HG02759 (cell line): ENCODE results near the gene PRR3.
"Not testable (repeated sequence)": the region's sequence is repeated elsewhere in the genome, so short reads cannot be mapped to it uniquely, and the experiment has no call there.

Source experiments
- ATAC-seq: cut with Tn5 transposase; IDR thresholded peaks from one replicate; pipeline ENCODE4 v1.9.1; 2021; ENCODE audit warnings: mild to moderate bottlenecking, moderate library complexity; ENCODE audit not compliant: unreplicated experiment

PRR3 gene

GRCh38 chr6:30570263-30570662, 13.2 kb downstream of the PRR3 start:
- ATAC-seq, result no peak

- ATAC-seq, result peak; percentile 13
Observed at GRCh38 chr6:30570740-30571074, 13.6 kb downstream of the PRR3 start.

- ATAC-seq, result peak; percentile 97
Observed at GRCh38 chr6:30571075-30571761, 14.1 kb downstream of the PRR3 start, which contains the start of gene ABCF1. Gene ABCF1 (plus strand): TSS chr6:30571442. CDS start chr6:30571488, 46 bp downstream.

GRCh38 chr6:30571762-30572082, 14.6 kb downstream of the PRR3 start:
- no peak for ATAC-seq

- ATAC-seq, result no peak
Observed at GRCh38 chr6:30572148-30572547, 15.1 kb downstream of the PRR3 start.

GRCh38 chr6:30573113-30573512, 16.0 kb downstream of the PRR3 start:
- no peak for ATAC-seq

GRCh38 chr6:30578051-30578450, 21.0 kb downstream of the PRR3 start:
- ATAC-seq, result no peak

GRCh38 chr6:30583921-30584320, 26.8 kb downstream of the PRR3 start:
- ATAC-seq, result no peak

- no peak for ATAC-seq
Observed at GRCh38 chr6:30589754-30590358, 32.8 kb downstream of the PRR3 start.

GRCh38 chr6:30590509-30590908, 33.4 kb downstream of the PRR3 start:
- no peak for ATAC-seq

- ATAC-seq, result no peak
Observed at GRCh38 chr6:30591008-30591407, 33.9 kb downstream of the PRR3 start.

- no peak for ATAC-seq
Observed at GRCh38 chr6:30592287-30592686, 35.2 kb downstream of the PRR3 start.

- not testable (repeated sequence) for ATAC-seq
Observed at GRCh38 chr6:30597315-30598144, 40.4 kb downstream of the PRR3 start.

GRCh38 chr6:30598912-30599624, 42.0 kb downstream of the PRR3 start:
- ATAC-seq, result no peak

- no peak for ATAC-seq
Observed at GRCh38 chr6:30599625-30600324, 42.7 kb downstream of the PRR3 start.

GRCh38 chr6:30600451-30600961, 43.4 kb downstream of the PRR3 start:
- no peak for ATAC-seq

GRCh38 chr6:30601436-30601814, 44.3 kb downstream of the PRR3 start:
- ATAC-seq, result no peak

GRCh38 chr6:30601815-30602641, 44.9 kb downstream of the PRR3 start:
- ATAC-seq, result no peak

- ATAC-seq, result no peak
Observed at GRCh38 chr6:30603961-30604360, 46.9 kb downstream of the PRR3 start.

- ATAC-seq, result no peak
Observed at GRCh38 chr6:30610065-30610464, 53.0 kb downstream of the PRR3 start.
